ENCODE results near the gene GSDMA.

DNA sequence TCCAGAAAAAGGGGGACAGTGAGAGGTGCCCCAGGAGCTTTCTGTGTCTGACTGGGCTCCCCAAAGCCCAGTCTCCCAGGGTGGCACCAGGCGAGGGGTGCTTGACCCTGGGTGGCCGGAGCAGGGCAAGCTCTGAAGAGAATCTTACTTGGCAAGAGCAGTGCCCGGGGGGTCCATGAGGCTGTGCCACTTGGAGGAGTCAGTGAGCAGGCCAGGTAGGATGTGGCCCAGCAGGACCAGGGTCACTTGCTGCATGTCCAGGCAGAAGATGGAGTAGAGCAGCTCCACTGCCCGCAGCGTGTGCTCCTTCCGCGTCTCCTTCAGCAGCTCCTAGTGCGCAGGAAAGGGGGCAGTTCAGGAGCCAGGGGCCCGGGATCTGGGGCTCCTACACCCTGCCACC, 59.7 kb downstream of the GSDMA start:
- TF ChIP-seq POLR2A (IDR thresholded peaks at IDR 0.05) = no peak
- TF ChIP-seq, protein P1, sequence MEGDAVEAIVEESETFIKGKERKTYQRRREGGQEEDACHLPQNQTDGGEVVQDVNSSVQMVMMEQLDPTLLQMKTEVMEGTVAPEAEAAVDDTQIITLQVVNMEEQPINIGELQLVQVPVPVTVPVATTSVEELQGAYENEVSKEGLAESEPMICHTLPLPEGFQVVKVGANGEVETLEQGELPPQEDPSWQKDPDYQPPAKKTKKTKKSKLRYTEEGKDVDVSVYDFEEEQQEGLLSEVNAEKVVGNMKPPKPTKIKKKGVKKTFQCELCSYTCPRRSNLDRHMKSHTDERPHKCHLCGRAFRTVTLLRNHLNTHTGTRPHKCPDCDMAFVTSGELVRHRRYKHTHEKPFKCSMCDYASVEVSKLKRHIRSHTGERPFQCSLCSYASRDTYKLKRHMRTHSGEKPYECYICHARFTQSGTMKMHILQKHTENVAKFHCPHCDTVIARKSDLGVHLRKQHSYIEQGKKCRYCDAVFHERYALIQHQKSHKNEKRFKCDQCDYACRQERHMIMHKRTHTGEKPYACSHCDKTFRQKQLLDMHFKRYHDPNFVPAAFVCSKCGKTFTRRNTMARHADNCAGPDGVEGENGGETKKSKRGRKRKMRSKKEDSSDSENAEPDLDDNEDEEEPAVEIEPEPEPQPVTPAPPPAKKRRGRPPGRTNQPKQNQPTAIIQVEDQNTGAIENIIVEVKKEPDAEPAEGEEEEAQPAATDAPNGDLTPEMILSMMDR (IDR thresholded peaks at IDR 0.05) = no peak
